K562 (cell line): ENCODE results near the gene CSNK1G1. TPM values are rescaled to one million over a fixed set of nuclear protein-coding genes. Genes with fewer than 3 reads are reported as not detected.

ENCODE experiments used
- ARHGAP35 ChIP-seq: fragments of 450-650 bp; IDR thresholded peaks from 2 replicates; pipeline ENCODE4 v1.6.1; 2018; ENCODE audit not compliant: partially characterized antibody
- CEBPG ChIP-seq, 3 experiments: fragments of 200-800 bp in 1 of 3; sonication (Bioruptor generic) in 1 of 3; sonication (generic) in 1 of 3; formaldehyde crosslinking in 1 of 3; IDR thresholded peaks in 2 of 3; conservative IDR thresholded peaks in 1 of 3; 2 replicates each; pipeline versions ENCODE4 v1.6.1 to v1.8.0; 2016 to 2022; ENCODE audit warnings: missing compliant biosample characterization in 2 of 3, missing genetic modification characterization in 2 of 3, mild to moderate bottlenecking in 1 of 3, missing genetic modification reagents in 1 of 3
- CEBPZ ChIP-seq: fragments of 150-350 bp; IDR thresholded peaks from 2 replicates; pipeline ENCODE4 v1.6.1; 2014; ENCODE audit warnings: low read depth, mild to moderate bottlenecking, low read length, borderline replicate concordance
- CREB5 ChIP-seq: fragments of 250-450 bp; sonication (Bioruptor Pico); IDR thresholded peaks from 2 replicates; pipeline ENCODE4 v1.5.0; 2020; ENCODE audit warnings: mild to moderate bottlenecking
- DIDO1 ChIP-seq: fragments of 450-650 bp; IDR thresholded peaks from 2 replicates; pipeline ENCODE4 v1.6.1; 2016; ENCODE audit warnings: low read depth, missing biosample characterization, missing genetic modification characterization
- ESRRB ChIP-seq: fragments of 250-450 bp; sonication (Bioruptor Pico); IDR thresholded peaks from 2 replicates; pipeline ENCODE4 v1.5.0; 2020; ENCODE audit warnings: mild to moderate bottlenecking, moderate library complexity, borderline replicate concordance
- GABPB2 ChIP-seq: fragments of 250-450 bp; sonication (Bioruptor Pico); conservative IDR thresholded peaks from 2 replicates; pipeline ENCODE4 v1.5.1; 2021; ENCODE audit warnings: mild to moderate bottlenecking
- L3MBTL2 ChIP-seq: fragments of 450-650 bp; IDR thresholded peaks from 2 replicates; pipeline ENCODE4 v1.6.1; 2016; ENCODE audit warnings: mild to moderate bottlenecking, moderate library complexity
- MTA2 ChIP-seq: fragments of 450-650 bp; IDR thresholded peaks from 2 replicates; pipeline ENCODE4 v1.6.1; 2016; ENCODE audit warnings: low read depth
- MYBL2 ChIP-seq, 2 experiments: fragments of 450-650 bp in 1 of 2; sonication (generic) in 1 of 2; formaldehyde crosslinking in 1 of 2; IDR thresholded peaks; 2 replicates each; pipeline versions ENCODE4 v1.6.1 to v1.8.1; 2017 to 2022; ENCODE audit warnings: borderline replicate concordance in 1 of 2, inconsistent platforms in 1 of 2, low read depth in 1 of 2, mild to moderate bottlenecking in 1 of 2, missing genetic modification reagents in 1 of 2, moderate library complexity in 1 of 2
- NR2F6 ChIP-seq: fragments of 450-650 bp; formaldehyde crosslinking; IDR thresholded peaks from 2 replicates; pipeline ENCODE4 v1.4.0; 2020; ENCODE audit warnings: mild to moderate bottlenecking
- NR3C1 ChIP-seq: sonication (generic); formaldehyde crosslinking; IDR thresholded peaks from 2 replicates; pipeline ENCODE4 v1.8.1; 2022; ENCODE audit warnings: missing genetic modification reagents
- PHF8 ChIP-seq: fragments of 200-600 bp; sonication (generic); IDR thresholded peaks from 2 replicates; pipeline ENCODE4 v1.6.1; 2012; ENCODE audit warnings: mixed run types, mild to moderate bottlenecking, inconsistent platforms, low read length, moderate library complexity, borderline replicate concordance
- RAD51 ChIP-seq: fragments of 450-650 bp; IDR thresholded peaks from 2 replicates; pipeline ENCODE4 v1.7.1; 2016; ENCODE audit warnings: low read depth, mild to moderate bottlenecking, borderline replicate concordance
- RBBP5 ChIP-seq: fragments of 200-600 bp; sonication (generic); IDR thresholded peaks from 2 replicates; pipeline ENCODE4 v1.6.1; 2012; ENCODE audit warnings: borderline replicate concordance, mild to moderate bottlenecking, low read length, control low read depth, inconsistent platforms; ENCODE audit not compliant: insufficient read depth, poor library complexity, severe bottlenecking
- RFX1 ChIP-seq: fragments of 450-650 bp; IDR thresholded peaks from 2 replicates; pipeline ENCODE4 v1.6.1; 2016; ENCODE audit warnings: mild to moderate bottlenecking, moderate library complexity
- THAP7 ChIP-seq: fragments of 250-450 bp; sonication (Bioruptor Pico); IDR thresholded peaks from 2 replicates; pipeline ENCODE4 v1.5.0; 2021
- ZBTB26 ChIP-seq: fragments of 450-650 bp; formaldehyde crosslinking; IDR thresholded peaks from 2 replicates; pipeline ENCODE4 v1.4.0; 2022; ENCODE audit warnings: missing genetic modification characterization
- ZFP1 ChIP-seq: fragments of 450-650 bp; formaldehyde crosslinking; IDR thresholded peaks from 2 replicates; pipeline ENCODE4 v1.4.0; 2020; ENCODE audit warnings: mild to moderate bottlenecking, mixed read lengths
- ZNF174 ChIP-seq: fragments of 250-450 bp; sonication (Bioruptor Pico); IDR thresholded peaks from 2 replicates; pipeline ENCODE4 v1.4.0; 2020; ENCODE audit warnings: mild to moderate bottlenecking
- ZNF695 ChIP-seq: fragments of 450-650 bp; formaldehyde crosslinking; IDR thresholded peaks from 2 replicates; pipeline ENCODE4 v1.4.0; 2020; ENCODE audit warnings: mild to moderate bottlenecking, moderate library complexity
- polyA plus RNA-seq, 8 experiments: library from polyadenylated mRNA; depleted of rRNA in 4 of 8; stranded (reverse) in 5 of 8; unstranded in 3 of 8; fragments of >200 nt; fragmentation: Nextera tagmentation in 2 of 8; fragmentation: Illumina TruSeq in 1 of 8; extraction: Ambion mirVana in 2 of 8; extraction: Trizol in 1 of 8; gene quantifications; 2 replicates each; pipeline versions ENCODE4 v1.2.1 to v1.2.3, GENCODE V29; 2011 to 2014; ENCODE audit warnings: inconsistent platforms in 1 of 8, missing spikeins in 1 of 8
- total RNA-seq, 7 experiments: library from RNA; depleted of rRNA in 6 of 7; stranded (reverse); fragments of >200 nt in 6 of 7; fragmentation: Illumina TruSeq in 2 of 7; extraction: Trizol in 2 of 7; gene quantifications; 2 replicates each; pipeline versions ENCODE4 v1.2.1 to v1.2.3, GENCODE V29; 2011 to 2021; ENCODE audit warnings: low replicate concordance in 1 of 7

Gene CSNK1G1
- total and polyA plus RNA-seq, 9 of the 15 experiments (the other 6 are each of a cell fraction or from before 2014, with no cell fraction given), result 4.5 to 18.5 (median 9.5) TPM

GRCh38 chr15:64387562-64388168 lies 31.7 kb upstream of the CSNK1G1 start, which contains the start of gene TRIP4 (continued):
- no peak for TF ChIP-seq NR3C1
- TF ChIP-seq CEBPG (CRISPR knock-in tag; IDR thresholded peaks at IDR 0.05), result no peak
- 0 out of 4 replicates have a peak, but pooled peaks of 1 of the 2 experiments have one; percentile 8 for TF ChIP-seq CEBPG (tag; conservative IDR thresholded peaks at IDR 0.05 in 1 of 2, IDR thresholded peaks at IDR 0.05 in 1 of 2)
- TF ChIP-seq CEBPZ, result peak; percentile 34; the same call in 1 of the 2 replicates
- TF ChIP-seq NR2F6 (CRISPR knock-in tag), result 0 out of 2 replicates have a peak, but pooled peaks have one; percentile 87
- peak; percentile 91 for TF ChIP-seq L3MBTL2
- no peak for TF ChIP-seq ZNF174 (CRISPR knock-in tag)
- peak; percentile 98 for TF ChIP-seq DIDO1 (tag)
- TF ChIP-seq ARHGAP35, result no peak
- TF ChIP-seq GABPB2 (CRISPR knock-in tag), result no peak; the same call in 1 of the 2 replicates
- no peak for TF ChIP-seq ZFP1 (CRISPR knock-in tag)
- TF ChIP-seq RFX1, result peak; percentile 59
- peak; percentile 4; the same call in 1 of the 2 replicates for TF ChIP-seq MTA2
- 0 out of 2 replicates have a peak, but pooled peaks have one; percentile 12 for TF ChIP-seq ZBTB26 (CRISPR knock-in tag)
- no peak for TF ChIP-seq CREB5 (CRISPR knock-in tag)
- peak; percentile 69 for TF ChIP-seq MYBL2 (IDR thresholded peaks at IDR 0.05; ENCODE audit: low read depth)
- TF ChIP-seq MYBL2 (CRISPR knock-in tag; IDR thresholded peaks at IDR 0.05; ENCODE audit: borderline replicate concordance), result no peak
- peak; percentile 95 for TF ChIP-seq THAP7
- peak; percentile 96 for TF ChIP-seq RBBP5
- TF ChIP-seq RAD51, result peak; percentile 62; the same call in 1 of the 2 replicates
- peak; percentile 97; the same call in 1 of the 2 replicates for TF ChIP-seq PHF8
- TF ChIP-seq ZNF695 (CRISPR knock-in tag), result no peak
- no peak for TF ChIP-seq ESRRB
